Germinal center (tissue), 1 donor: ENCODE results near the gene PPP1CA.
A peak's percentile ranks its signal among the peaks of the same experiment; 100 is the strongest.

Experiments
- DNase-seq: peaks from one replicate; pipeline ENCODE4 v3.0.0; 2012; ENCODE audit warnings: mixed read lengths, low spot score

PPP1CA gene

DNA sequence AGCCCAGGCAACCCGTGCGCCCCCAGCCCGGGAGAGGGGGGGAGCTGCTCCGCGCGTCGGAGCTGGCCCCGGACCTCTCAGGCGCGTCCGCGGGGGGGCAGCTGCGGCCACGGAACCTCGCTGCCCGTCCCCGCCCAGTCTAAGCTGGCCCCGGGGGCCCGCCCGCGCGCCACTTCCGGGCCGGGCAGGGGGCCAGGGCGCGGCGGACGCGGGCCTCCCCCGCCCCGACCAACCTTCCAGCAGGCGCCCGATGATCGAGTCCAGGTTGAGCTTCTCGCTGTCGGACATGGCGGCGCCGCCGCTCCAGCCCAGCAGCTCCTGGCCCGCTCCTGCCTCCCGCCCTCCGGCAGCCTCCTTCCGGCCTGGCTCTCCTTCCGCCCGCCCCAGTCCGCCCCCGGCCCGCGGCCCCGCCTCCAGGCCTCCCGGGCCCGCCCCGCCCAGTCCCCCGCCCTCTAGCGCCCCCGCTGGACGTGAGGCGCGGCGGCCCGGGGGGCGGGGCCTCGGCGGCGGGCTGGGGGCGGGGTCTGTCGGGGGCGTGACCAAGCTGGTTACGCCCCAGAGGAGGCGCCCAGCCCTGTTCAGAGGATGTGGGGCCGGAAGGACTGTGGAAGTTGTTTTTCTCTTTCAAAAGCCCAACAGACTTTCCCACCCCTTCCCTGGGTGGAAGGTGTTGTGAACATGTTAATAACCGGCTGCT lies at the start of gene PPP1CA:
Gene PPP1CA (minus strand): TSS at position 364 of the 697 bp plus-strand sequence. CDS start 76 bp downstream, at position 288.
- peak; percentile 97 for DNase-seq

DNA sequence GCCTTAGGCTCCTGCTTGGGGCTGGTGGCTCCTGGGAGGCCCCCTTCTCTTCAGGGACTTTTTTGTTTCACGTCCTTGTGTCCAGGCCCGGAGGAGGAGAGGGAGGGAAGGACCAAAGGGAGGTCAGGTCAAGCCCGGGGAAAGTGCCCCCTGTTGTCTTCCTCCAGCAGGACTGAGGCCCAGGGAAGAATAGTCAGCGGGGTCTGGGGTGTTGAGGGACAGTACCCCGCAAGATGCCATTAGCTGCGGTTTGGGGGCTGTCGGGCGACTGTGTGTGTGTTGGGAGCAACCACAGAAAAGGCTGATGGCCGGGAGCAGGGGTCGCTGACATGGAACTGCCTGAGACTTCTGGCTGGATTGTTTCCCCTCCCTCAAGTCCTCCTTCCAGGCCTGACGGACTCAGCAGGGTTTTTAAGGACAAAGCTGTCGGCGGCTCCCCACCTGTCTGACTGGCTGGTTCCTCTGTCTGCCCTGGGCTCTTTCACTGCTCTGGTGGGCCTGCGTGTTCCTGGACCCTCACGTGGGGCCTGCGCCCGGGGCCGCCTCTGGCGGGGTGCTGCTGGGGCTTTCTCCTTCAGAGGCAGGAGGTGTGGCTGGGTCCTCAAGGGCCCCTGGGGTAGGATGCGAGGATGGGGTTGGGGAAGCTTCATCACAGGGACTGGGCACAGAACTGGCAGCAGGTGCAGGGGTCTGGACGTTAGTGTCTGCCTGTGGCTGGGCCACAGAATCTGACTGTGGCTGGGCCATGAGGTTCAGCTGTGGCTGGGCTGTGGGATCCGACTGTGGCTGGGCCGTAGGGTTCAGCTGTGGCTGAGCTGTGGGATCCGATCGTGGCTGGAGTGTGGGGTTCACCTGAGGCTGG lies 49.4 kb upstream of the PPP1CA start:
- DNase-seq, result no peak

DNA sequence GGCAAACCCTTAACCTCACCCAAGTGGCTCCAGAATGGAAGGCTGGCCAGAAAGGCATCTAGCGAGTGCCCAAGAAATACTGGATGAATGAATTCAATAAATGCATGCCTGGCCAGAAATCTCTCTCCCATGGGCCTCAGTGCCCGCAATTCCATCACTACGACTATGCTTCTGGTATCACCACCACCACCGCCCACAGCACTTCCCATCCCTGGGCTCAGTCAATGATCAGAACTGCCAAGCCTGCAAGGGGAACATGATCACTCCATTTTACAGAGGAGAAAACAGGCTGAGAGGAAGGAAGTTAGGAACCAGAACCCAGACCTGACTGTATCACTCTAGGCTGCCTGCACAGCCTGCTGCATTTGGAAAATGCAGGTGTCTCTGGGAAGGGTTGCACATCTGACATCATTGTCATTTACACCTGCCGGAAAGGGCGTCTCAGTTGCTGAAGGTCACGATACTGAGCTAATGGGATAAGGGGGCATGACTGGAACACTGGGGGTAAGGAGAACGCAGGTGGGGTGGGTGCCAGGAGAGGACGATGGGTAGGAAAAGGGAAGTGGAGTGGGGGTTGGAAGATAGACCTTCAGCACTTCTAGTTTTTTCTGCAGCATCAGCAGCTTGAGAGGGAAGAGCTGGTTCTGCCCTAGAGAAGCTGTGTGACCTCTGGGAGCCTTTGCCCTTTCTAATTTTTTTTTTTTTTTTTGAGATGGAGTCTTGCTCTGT lies 47.6 kb upstream of the PPP1CA start:
- DNase-seq, result no peak

DNA sequence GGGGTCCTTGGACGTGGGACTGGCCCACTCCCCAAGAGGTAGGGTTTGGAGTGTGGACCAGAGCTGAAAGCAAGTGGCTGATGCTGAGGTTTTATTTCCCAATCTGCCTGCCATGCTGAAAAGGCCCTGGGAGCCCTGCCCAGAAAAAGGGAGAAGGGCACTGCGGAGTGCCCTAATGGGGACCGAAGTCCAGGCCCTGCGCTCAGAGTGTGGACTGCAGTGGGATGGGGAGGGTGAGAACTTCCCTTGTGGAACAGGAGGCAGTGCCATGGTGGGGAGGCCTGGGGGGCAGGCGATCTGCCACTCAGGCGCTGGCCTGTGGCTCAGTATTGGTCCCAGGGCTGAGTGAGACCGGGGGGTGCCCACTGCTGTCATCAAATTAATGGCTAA lies 46.6 kb upstream of the PPP1CA start:
- no peak for DNase-seq

DNA sequence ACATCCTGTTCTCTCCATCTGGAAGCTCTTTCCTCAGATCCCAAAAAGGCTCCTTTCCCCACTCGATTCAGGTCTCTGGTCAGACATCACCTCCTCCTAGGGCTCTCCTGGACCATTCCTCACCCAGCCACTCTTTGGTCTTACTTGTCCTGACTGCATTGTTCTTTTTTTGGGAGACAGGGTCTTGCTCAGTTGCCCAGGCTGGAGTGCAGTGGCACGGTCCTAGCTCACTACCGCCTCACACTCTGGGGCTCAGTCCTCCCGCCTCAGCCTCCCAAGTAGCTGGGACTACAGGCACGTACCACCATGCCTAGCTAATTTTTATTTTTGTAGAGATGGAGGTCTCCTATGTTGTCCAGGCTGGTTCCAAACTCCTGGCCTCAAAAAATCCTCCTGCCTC lies 43.9 kb upstream of the PPP1CA start:
- no peak for DNase-seq

DNA sequence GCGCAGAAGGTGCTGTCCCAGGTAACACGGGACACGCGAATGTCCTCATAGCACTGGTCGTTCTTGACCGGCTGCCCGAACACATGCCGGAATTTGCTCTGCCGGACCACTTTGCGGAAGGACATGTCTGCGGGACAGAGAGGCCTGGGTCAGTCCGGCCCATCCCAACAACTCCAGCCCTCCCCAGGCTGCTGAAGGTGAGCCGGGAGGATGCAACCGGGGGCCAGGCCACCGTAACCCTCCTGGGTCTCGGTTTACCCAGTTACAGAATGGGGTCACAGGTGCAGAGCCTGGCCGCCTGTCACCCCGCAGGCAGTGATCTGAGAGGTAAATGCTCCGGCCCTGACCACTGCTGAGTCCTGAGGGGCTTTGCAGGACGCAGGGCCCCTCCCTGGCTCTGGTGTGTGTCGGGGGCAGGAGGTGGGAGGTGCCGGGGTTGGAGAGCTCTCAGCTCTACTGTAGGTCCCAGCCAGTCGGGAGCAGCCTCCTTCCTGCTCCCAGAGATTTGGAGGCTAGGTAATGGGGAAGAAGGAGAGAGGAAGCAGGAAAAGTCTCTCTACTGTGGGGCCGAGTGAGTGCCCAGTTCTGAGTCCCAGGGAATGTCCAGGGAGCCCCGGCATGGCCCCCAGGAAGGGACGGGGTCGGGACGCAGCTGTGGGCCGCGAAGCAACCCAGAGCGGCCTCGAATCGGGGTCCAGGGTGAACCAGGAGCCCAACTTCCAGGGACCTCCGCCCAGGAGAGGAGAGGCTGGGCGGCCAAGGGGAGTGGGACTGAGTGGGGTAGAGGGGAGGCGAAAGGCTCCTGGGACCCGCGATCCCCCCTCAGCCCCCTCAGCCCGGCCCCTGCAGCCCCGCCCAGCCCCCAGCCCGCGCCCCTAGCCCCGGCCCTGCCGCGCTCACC lies 41.1 kb upstream of the PPP1CA start:
- DNase-seq, result no peak

DNA sequence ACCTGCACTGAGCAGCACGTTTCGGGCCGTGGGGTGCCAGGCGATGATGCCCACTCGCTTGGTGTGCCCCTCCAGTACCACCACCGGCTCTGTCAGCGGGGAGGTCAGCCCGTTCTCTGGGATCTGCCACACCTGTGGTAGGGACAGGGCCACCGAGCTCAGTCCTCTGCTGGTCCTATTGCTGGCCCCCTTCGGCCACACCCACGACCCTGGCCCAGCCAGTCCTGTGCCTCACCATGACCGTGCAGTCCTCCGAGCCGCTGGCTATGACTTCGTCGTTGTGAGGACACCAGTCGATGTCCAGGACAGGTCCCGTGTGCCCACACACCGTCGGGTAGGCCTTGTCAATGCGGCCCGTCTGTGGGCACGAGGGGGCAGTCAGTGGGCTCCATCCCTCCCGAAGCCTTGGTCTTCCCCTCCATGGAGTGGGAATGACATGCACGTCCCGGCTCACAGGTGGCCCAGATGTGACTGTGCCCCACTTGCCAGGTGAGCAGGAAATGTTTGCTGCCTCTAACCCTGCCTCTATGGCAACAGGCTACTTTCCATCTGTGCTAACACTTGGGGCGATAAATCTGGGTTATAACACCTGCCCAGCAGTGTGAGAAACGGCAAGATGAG lies 40.2 kb upstream of the PPP1CA start:
- no peak for DNase-seq

DNA sequence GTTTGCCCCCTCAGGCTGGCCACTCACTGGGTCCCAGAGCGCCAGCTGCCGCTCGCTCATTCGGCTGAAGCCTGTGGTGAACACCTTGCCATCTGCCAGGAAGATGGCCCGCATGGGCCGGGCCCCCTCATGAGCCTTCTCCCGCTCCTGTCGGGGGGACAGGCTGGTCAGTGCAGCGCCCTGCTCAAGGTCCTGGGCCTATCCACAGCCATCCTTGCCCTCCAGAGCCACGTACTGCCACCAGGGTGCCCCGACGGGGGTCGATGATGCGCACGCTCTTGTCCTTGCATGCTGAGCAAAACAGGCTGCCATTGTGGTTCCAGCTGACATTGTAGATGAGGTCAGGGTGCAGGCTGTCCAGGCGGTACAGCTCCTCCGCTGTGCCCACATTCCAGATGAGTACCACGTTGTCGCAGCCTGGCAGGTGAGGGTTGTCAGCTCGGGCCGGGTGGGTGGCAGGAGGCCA lies 39.5 kb upstream of the PPP1CA start:
- DNase-seq, result no peak

DNA sequence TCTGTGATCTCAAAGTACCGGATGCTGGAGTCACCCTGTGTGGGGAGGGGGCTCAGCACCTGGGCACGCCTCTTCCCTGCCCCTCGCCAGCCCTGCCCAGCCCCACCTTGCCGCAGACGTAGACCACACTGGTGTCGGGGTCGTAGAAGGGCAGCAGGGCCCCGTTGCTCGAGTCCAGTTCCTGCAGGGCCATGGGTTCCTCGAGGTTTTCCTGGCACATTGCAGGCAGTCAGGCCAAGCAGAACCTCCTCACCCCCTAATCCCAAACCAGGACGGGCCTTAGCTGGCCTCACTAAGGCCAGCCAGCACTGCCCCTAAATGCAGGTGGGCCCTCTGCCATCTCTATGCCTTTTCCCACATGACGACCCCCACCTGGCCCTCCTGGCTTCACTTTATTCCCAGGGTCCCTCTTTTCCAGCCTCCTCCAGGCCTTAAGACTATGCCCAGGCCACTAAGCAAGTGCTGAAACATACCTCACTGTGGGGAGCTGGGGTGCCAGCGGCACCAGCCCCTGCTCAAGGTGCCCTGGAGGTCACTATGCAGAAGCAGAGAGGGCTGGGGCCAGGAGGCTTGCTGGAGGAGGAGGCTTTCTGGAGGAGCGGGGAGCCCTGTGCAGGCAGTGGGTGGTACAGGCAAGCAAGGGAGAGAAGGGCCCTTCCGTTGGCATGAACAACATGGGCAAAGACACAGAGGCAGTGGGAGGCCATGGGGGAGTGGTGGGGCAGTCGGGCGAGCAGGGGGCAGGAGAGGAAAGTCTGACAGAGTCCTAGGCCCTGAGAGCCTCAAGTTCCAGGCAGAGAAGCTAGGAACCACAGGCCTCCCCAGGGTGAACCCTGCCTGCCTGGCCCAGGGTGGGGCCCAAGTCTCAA lies 38.8 kb upstream of the PPP1CA start:
- DNase-seq, result no peak

DNA sequence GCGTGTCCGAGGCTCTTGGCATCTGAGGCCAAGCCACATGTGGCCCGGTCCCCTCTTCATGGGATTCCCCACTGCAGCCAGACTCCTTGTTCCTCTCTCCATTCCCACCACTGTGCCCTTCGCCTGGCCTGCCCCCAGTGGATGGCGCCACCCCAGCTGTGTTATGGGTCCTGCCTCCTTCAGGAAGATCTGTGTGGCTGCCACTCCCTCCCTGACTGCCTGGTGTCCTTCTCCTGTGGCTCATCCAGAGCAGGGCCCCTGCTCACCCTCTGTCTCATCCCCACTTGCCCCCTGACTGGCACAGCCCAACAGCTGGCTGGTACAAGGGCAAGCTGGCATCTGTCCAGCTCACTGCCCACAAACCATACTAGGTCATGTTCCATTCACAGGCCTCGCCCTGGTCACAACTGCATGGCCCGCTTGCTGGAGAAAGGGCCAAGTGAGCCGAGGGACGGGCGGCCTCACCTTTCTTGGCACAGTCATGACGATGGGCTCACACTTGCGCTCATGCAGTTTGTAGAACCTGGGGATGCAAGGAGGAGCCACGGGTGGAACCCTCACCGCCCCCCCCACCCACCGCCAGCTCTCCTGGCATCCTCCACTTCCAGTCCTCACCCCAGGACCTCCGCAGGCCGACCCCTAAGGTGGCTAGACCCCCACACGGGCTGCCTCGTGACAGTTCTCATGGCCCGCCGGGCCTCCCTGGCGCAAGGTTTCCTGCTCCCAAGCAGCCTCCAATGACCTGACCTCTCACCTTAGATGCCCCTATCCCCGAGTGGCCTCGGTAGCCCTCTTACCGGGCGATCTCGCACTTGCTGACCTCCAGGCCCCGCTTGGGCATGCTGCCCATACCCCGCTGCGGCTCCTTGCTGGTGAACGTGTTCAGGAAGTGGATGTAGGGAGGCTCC lies 37.9 kb upstream of the PPP1CA start:
- DNase-seq, result no peak

DNA sequence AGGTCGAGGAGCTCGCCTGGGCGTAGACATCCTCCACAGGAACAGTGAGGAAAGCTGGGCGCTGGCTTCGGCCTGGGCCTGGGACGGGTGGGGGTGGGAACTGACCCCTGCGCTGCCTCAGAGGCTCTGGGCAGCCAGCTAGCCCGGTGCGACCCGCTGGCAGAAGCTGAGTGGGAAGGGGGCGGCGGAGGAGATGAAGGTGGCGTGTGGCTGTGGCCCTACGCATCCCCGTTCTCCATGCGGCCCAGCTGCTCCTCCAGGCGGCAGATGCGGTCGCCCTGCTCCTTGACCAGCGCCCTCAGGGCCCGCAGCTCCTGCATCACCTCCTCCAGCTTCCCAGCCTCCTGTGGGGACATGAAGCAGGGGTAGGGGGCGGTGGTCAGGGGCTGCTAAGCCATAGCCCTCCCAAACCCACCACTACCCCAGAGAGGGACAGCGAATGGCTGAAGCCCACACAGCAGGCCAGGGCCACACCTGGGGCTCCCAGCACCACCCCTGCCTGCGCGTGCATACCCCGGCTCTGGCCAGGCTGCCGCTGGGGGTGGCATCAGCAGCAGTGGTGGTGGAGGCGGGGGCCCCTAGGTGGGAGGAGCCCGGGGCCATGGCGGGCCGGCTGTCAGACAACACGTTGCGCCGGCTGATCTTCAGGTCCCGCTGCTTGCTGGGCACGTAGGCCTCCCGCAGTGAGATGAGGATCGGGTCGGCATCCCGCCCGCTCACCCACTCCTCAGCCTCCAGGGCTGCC lies 36.7 kb upstream of the PPP1CA start:
- peak; percentile 83 for DNase-seq

DNA sequence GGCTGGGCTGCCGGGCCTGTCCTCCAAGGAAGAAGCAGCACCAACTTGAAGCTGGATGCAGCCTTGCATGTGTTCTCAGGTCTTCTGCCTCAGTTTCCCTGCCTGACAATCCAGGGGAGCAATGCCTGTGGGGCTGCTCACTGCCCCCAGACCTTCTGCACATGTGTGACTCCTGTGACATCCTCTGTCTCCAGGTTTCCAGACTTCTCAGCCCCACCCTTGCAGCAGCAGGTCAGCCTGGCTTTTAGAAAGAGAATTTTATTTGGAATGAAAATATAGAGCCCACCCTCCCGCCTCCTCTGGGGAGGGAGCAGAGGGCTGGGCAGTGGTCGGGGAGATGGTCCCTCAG lies 36.1 kb upstream of the PPP1CA start:
- DNase-seq, result no peak

DNA sequence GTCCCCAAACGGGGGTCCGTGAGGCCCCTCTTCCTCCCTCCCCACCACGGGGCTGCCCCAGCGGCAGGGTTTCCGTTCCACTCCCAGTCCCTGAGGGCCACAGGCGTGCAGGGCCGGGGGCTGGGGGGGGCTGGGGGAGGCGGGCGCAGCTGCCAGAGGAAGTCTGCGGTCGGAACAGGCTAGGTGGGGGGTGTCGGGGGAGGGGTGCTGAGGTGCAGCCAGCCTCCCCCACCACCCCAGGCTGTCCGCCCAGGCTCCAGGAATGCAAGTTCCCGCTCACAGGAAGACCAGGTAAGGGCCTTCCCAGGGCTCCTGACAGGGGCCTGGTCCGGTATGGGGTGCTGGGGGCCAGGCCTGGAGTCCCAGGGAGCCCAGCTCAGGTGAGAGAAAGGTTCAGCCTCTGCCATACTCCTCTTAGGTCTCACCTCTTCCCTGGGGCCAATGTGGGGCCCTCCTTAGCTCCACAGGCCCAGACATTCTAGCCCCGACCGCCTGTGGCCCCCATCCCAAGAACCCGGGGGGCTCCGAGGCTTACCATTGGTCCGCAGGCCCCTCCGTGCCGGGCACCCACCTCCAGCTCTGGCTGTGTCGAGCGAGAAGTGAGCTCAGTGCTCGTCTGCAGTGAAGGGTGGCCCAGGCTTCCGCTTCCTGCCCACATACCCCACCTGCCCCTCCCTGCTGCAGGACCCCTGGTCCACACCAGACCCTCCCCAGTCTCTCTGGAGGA lies 35.6 kb upstream of the PPP1CA start, which contains the start of gene PTPRCAP:
Gene PTPRCAP (minus strand): TSS at position 601 of the 727 bp plus-strand sequence. CDS start 63 bp downstream, at position 538.
- DNase-seq, result peak; percentile 80

DNA sequence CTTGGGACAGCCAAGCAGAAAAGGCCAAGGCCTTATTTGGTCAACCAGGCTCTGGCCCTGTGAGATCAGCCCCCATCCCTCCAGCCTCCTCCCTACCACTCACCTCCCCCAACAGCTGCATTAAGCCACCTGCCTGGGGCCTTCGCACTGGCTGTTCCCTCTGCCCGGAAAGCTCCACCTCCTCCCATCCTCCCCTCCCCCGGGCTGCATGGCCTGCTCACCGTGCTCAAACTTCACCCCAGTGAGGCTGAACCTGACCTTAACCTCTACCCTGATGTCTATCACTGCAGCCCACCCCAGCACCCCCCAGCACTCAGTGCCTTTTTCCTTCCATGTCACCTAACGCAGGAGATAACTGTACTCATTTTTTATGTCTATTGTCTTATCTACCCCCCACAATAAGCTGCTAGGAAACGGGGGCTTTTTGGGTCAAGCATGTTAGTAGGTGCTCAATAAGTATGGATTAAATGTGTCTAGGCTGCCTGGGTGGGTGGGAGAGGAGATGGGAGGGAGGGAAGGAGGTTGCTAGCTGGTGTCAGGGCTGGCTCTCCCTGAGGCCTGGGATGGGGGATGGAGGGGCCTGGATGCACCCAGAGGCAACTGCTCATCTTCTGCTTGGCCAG lies 34.9 kb upstream of the PPP1CA start:
- DNase-seq, result peak; percentile 71

DNA sequence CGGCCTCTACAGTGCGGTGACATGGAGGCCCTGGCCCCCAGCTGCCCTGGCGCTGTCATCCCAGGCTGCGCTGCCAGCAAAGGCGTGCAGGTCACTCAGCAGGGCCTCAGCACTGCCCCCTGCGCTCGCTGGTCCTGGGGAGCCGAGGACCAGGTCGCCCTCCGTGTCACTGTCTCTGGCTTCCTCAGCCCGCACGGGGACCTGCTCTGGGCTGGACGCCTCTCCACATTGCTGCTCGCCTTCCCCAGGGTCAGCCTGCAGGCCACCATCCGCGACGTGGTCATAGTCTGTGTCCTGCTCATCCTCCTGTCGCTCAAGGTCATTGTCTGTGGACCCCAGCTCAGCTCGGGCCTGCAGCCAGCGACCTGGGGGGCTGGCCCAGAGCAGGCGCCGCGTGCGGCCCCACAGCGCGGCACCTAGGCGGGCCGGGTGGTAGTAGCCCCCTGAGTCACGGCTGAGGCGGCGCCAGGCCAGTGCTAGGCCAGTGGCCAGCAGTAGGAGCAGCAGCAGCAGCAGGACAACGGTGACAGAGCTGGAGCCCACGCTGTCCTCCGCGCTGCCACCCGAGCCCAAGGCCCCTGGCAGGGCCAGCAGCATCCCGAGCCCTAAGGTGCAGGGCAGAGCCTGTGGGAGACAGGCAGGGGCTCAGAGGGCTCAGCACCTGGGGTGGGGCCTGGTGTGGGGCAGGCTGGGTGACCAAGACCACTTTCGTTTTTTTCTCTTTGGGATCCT lies 34.2 kb upstream of the PPP1CA start:
- DNase-seq, result no peak

DNA sequence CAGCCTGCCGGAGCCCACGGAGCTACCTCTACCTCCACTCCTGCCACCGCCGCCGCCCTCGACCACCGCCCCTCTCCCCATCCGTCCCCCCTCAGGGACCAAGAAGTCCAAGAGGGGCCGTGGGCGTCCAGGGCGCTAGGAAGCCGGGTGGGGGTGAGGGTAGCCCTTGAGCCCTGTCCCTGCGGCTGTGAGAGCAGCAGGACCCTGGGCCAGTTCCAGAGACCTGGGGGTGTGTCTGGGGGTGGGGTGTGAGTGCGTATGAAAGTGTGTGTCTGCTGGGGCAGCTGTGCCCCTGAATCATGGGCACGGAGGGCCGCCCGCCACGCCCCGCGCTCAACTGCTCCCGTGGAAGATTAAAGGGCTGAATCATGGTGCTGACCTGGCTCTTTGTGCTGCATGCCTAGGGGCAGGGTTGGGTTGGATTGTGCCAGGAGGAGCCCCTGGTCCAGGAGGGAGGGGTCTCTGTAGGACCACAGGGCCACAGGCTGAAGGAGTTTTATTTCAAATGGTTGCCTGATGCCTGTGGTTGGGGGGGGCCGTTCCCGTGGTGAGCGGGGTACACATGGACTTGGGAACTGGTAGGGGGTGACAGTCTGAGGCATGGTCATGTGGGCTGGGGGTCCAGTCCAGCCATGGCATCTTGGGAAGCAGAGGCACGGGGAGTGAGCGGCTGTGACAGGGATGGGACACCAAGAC lies 33.5 kb upstream of the PPP1CA start:
- no peak for DNase-seq
